Measurements from ENCODE around the gene GTF3A.

Gene GTF3A

GRCh38 chr13:27474751-27475268, 50.4 kb downstream of the GTF3A start:
- no peak overlapping the region for H3K27ac ChIP-seq (replicated peaks)
- DNase-seq (ENCODE audit: low read depth in 1 of 2, low spot score in 1 of 2) = no peak
- H3K4me3 ChIP-seq (replicated peaks; ENCODE audit: insufficient read depth, low read length) = no peak overlapping the region
- H3K27me3 ChIP-seq (ENCODE audit: insufficient read depth, poor library complexity, severe bottlenecking) = no peaks in the 10 kb centered on the region
- TF ChIP-seq REST (IDR thresholded peaks at IDR 0.05; ENCODE audit: insufficient replicate concordance, low read depth) (no peak), SPI1 (IDR thresholded peaks at IDR 0.05; ENCODE audit: borderline replicate concordance, low read depth) (no peak), POLR2AphosphoS5 (IDR thresholded peaks at IDR 0.05; ENCODE audit: low read depth) (no peak), CTCF (IDR thresholded peaks at IDR 0.05; ENCODE audit: insufficient read depth, low read length) (no peak)

- Histone ChIP-seq H3K4me3 (replicated peaks; ENCODE audit: insufficient read depth, low read length) (no peak overlapping the region), H3K27ac (replicated peaks) (no peak overlapping the region), H3K27me3 (ENCODE audit: insufficient read depth, poor library complexity, severe bottlenecking) (no peaks in the 10 kb centered on the region)
- DNase-seq (ENCODE audit: low read depth in 1 of 2, low spot score in 1 of 2) = peak in 1 of 2 experiments; percentile 24
- no peak for TF ChIP-seq POLR2AphosphoS5 (IDR thresholded peaks at IDR 0.05; ENCODE audit: low read depth)
- TF ChIP-seq CTCF (IDR thresholded peaks at IDR 0.05; ENCODE audit: insufficient read depth, low read length) = no peak
- peak; percentile 57; the same call in 1 of the 2 replicates for TF ChIP-seq SPI1 (IDR thresholded peaks at IDR 0.05; ENCODE audit: borderline replicate concordance, low read depth)
- TF ChIP-seq GABPA (IDR thresholded peaks at IDR 0.05; ENCODE audit: low read depth) = no peak
- no peak for TF ChIP-seq REST (IDR thresholded peaks at IDR 0.05; ENCODE audit: insufficient replicate concordance, low read depth)
Observed at GRCh38 chr13:27476943-27477703, 52.7 kb downstream of the GTF3A start.

- DNase-seq (ENCODE audit: low read depth in 1 of 2, low spot score in 1 of 2) = peak; percentile 8 to 48
- H3K27me3 ChIP-seq (ENCODE audit: insufficient read depth, poor library complexity, severe bottlenecking) = no peaks in the 10 kb centered on the region
- H3K27ac ChIP-seq (replicated peaks) = no peak overlapping the region
- H3K4me3 ChIP-seq (replicated peaks; ENCODE audit: insufficient read depth, low read length) = no peak overlapping the region
- TF ChIP-seq GABPA (IDR thresholded peaks at IDR 0.05; ENCODE audit: low read depth) (no peak), CTCF (IDR thresholded peaks at IDR 0.05; ENCODE audit: insufficient read depth, low read length) (peak; percentile 59), POLR2AphosphoS5 (IDR thresholded peaks at IDR 0.05; ENCODE audit: low read depth) (no peak), REST (IDR thresholded peaks at IDR 0.05; ENCODE audit: insufficient replicate concordance, low read depth) (no peak), SPI1 (IDR thresholded peaks at IDR 0.05; ENCODE audit: borderline replicate concordance, low read depth) (no peak)
Observed at GRCh38 chr13:27481766-27482165, 57.3 kb downstream of the GTF3A start.
